Anterior cingulate cortex (tissue), 58 donors: ENCODE measurements around the gene KCNK18.

ENCODE experiments used
- DNase-seq, 58 donors: peaks; one replicate each; lab custom pipeline; 2025; lab: John Stamatoyannopoulos, UW

KCNK18 gene

GRCh38 chr10:117197189-117197588 lies at the start of gene KCNK18:
Gene KCNK18 (plus strand): TSS chr10:117197489. CDS start chr10:117197489, 0 bp downstream.
- no peak for DNase-seq

- DNase-seq = no peak
Measured at GRCh38 chr10:117148284-117148683, 49.0 kb upstream of the KCNK18 start.

GRCh38 chr10:117152668-117153067 lies 44.6 kb upstream of the KCNK18 start:
- DNase-seq = no peak

GRCh38 chr10:117158297-117158696 lies 39.0 kb upstream of the KCNK18 start:
- no peak for DNase-seq

GRCh38 chr10:117159390-117159789 lies 37.9 kb upstream of the KCNK18 start:
- no peak for DNase-seq

GRCh38 chr10:117160567-117160966 lies 36.7 kb upstream of the KCNK18 start:
- DNase-seq = no peak

- no peak for DNase-seq
Measured at GRCh38 chr10:117161386-117162033, 35.8 kb upstream of the KCNK18 start.

- no peak for DNase-seq
Measured at GRCh38 chr10:117162093-117163060, 34.9 kb upstream of the KCNK18 start.

GRCh38 chr10:117163061-117163953 lies 34.0 kb upstream of the KCNK18 start:
- DNase-seq = peak in 18 of 58 donors; percentile 10 to 52 (median 24)

- DNase-seq = no peak
Measured at GRCh38 chr10:117163954-117164548, 33.2 kb upstream of the KCNK18 start.

GRCh38 chr10:117164592-117165537 lies 32.4 kb upstream of the KCNK18 start:
- peak in 9 of 58 donors; percentile 2 to 45 (median 22) for DNase-seq

GRCh38 chr10:117165538-117166417 lies 31.5 kb upstream of the KCNK18 start:
- DNase-seq = peak in 40 of 58 donors; percentile 5 to 67 (median 38)

GRCh38 chr10:117166418-117167345 lies 30.6 kb upstream of the KCNK18 start:
- DNase-seq = peak in 1 of 58 donors; percentile 29

- peak in 2 of 58 donors; percentile 5 to 22 for DNase-seq
Measured at GRCh38 chr10:117167346-117167788, 29.9 kb upstream of the KCNK18 start.

- DNase-seq = peak in 42 of 58 donors; percentile 9 to 69 (median 36)
Measured at GRCh38 chr10:117167789-117168674, 29.3 kb upstream of the KCNK18 start.

GRCh38 chr10:117168729-117169128 lies 28.6 kb upstream of the KCNK18 start:
- DNase-seq = no peak
